ENCODE results near the gene NVL. TPM values are rescaled to one million over a fixed set of nuclear protein-coding genes. Genes with fewer than 3 reads are reported as not detected.

NVL gene
- polyA plus RNA-seq, 2 of the 4 experiments (the other 2 are of a cell fraction): 22.3 to 28.6 TPM

DNA sequence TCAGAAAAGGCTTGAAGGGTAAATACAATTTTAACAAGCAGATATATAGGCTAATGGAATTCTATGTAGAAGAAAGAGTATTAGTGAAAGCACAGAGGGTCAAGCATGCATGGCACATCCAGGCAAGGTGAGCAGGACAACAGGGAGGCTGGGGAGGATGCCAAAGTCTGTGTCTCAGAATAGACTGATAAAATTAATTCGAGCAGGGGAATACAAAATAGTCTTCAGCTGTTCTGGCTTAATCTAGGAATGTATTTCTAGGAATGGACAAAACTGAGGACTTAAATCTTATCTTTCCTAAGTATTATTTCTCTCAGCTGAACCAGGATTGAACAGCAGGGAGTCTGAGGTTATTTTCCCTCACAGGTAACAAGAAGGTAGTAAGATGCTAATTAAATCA, 35.2 kb downstream of the NVL start:
- Histone ChIP-seq H3K4me3 (no peak overlapping the region), H3K27ac (no peak overlapping the region), H3K9me3 (no peaks in the 10 kb centered on the region), H3K4me1 (no peaks in the 10 kb centered on the region; the same call in 2 of the 3 replicates), H3K4me2 (no peak overlapping the region)
- TF ChIP-seq ESRRA (IDR thresholded peaks at IDR 0.05; ENCODE audit: borderline replicate concordance, low read length): no peak
- TF ChIP-seq RFX5 (IDR thresholded peaks at IDR 0.05): no peak
- TF ChIP-seq TFCP2L1 (CRISPR knock-in tag; IDR thresholded peaks at IDR 0.05): no peak
- no peak for TF ChIP-seq PHF8 (IDR thresholded peaks at IDR 0.05; ENCODE audit: borderline replicate concordance, low read depth)
- no peak for TF ChIP-seq EHMT2 (IDR thresholded peaks at IDR 0.05; ENCODE audit: low read depth)
- no peak for TF ChIP-seq HOXA7 (CRISPR knock-in tag; IDR thresholded peaks at IDR 0.05)
- no peak for TF ChIP-seq POLR2AphosphoS2 (conservative IDR thresholded peaks at IDR 0.05; ENCODE audit: low read length)
- POLR2A ChIA-PET: no interaction called here
- no peak for ATAC-seq
- no peak for FAIRE-seq
- 87% methylated on average over 1 of the region's 1 CpG for WGBS (ENCODE audit: missing lambda C conversion rate)
- CTCF ChIA-PET: interaction anchor here (0.6 kb wide), 1 partner anchor 11 kb away, joined by 4 read pairs; no protein-coding TSS in a partner anchor
- DNase-seq (ENCODE audit: low read depth in 1 of 2, low spot score in 1 of 2): no peak

DNA sequence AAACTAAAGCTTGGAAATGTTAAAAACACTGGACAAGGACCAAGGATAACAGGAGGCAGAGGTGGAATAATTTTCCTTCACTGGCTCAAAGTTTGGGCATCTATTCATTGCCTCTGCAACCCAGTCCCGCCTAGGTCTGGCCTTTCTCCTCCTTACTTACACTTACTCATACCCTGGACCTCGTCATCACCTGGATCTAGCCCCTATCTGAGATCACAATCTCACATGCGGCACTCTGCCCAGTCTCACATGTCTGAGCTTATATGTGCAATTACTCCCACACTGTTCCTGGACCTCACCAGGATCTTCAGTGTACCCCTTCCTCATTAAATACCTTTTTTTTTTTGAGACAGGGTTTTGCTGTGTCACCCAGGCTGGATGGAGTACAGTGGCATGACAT, 37.6 kb downstream of the NVL start:
- Histone ChIP-seq H3K4me2 (no peak overlapping the region), H3K9me3 (no peaks in the 10 kb centered on the region), H3K4me1 (no peaks in the 10 kb centered on the region), H3K27ac (no peak overlapping the region), H3K4me3 (no peak overlapping the region)
- no peak for FAIRE-seq
- ChIA-PET CTCF (interaction anchor here (0.8 kb wide), 1 partner anchor 140 kb away, joined by 3 read pairs; no protein-coding TSS in a partner anchor), POLR2A (no interaction called here)
- no peak for ATAC-seq
- 90% methylated on average over 3 of the region's 3 CpGs for WGBS (ENCODE audit: missing lambda C conversion rate)
- DNase-seq (ENCODE audit: low read depth in 1 of 2, low spot score in 1 of 2): no peak
- TF ChIP-seq EHF (CRISPR knock-in tag; IDR thresholded peaks at IDR 0.05): no peak
- no peak for TF ChIP-seq HOXB13 (CRISPR knock-in tag; IDR thresholded peaks at IDR 0.05; ENCODE audit: low read depth)

DNA sequence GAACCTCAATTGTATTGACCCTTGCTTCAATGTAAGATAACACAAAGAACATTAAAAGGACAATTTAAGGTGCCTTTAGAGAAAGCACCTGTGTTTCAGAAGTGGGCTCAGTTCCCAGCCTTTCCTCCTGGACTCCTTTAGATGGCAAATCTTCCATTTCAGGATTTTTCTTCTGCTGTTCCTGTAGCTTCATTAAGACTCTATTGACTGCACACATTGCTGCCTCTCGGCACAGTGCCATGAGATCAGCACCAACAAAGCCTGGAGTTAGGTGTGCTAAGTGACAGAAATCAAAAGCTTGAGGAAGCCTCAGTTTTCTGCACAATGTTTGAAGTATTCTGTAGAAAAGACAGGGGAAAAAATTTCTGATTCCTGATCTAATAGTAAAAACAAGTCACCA, 40.6 kb downstream of the NVL start:
- TF ChIP-seq POLR2A (IDR thresholded peaks at IDR 0.05; ENCODE audit: low read length): no peak
- no peak overlapping the region for H3K4me3 ChIP-seq
- WGBS (ENCODE audit: missing lambda C conversion rate): 95% methylated on average over 1 of the region's 1 CpG
- FAIRE-seq (no peak), DNase-seq (ENCODE audit: low read depth in 1 of 2, low spot score in 1 of 2) (no peak), ATAC-seq (no peak)
- no peaks in the 10 kb centered on the region for H3K4me1 ChIP-seq
- H3K9me3 ChIP-seq: no peaks in the 10 kb centered on the region
- no peak overlapping the region for H3K27ac ChIP-seq
- ChIA-PET CTCF (no interaction called here), POLR2A (no interaction called here)
- no peak overlapping the region for H3K4me2 ChIP-seq

- 95% methylated on average over 2 of the region's 2 CpGs for WGBS (ENCODE audit: missing lambda C conversion rate)
- H3K4me1 ChIP-seq: no peaks in the 10 kb centered on the region
- CTCF ChIA-PET: interaction anchor here (0.7 kb wide), 1 partner anchor 604 kb away, joined by 3 read pairs; no protein-coding TSS in a partner anchor
- POLR2A ChIA-PET: no interaction called here
- no peak for DNase-seq (ENCODE audit: low read depth in 1 of 2, low spot score in 1 of 2)
- H3K4me2 ChIP-seq: no peak overlapping the region
- H3K9me3 ChIP-seq: no peaks in the 10 kb centered on the region
- ATAC-seq: no peak
- FAIRE-seq: no peak
- no peak for TF ChIP-seq GATA3 (IDR thresholded peaks at IDR 0.05; ENCODE audit: borderline replicate concordance)
- no peak for TF ChIP-seq TFCP2L1 (CRISPR knock-in tag; IDR thresholded peaks at IDR 0.05)
- no peak for TF ChIP-seq RAD21 (conservative IDR thresholded peaks at IDR 0.05 in 1 of 2, IDR thresholded peaks at IDR 0.05 in 1 of 2)
- H3K4me3 ChIP-seq: no peak overlapping the region
- H3K27ac ChIP-seq: no peak overlapping the region
Measured at GRCh38 chr1:224287714-224288113, 42.3 kb downstream of the NVL start.

DNA sequence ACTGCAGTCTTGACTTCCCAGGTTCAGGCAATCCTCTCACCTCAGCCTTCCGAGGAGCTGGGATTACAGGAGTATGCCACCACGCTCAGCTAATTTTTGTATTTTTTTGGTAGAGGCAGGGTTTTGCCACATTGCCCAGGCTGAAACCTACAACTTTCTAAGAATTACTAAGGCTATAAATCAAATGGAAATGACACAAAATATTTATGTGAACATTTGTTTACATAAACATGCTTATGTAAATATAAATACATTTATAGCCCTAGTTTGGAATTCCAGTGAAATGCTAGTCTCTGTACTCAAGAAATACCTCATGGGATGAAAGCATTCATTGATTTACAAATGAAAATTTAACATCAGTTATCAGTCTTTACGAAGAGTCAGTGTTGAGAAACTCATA, 47.8 kb downstream of the NVL start:
- CTCF ChIA-PET: interaction anchor here (0.7 kb wide), 1 partner anchor 1012 kb away, joined by 4 read pairs; no protein-coding TSS in a partner anchor
- 95% methylated on average over 3 of the region's 3 CpGs for WGBS (ENCODE audit: missing lambda C conversion rate)
- ATAC-seq (no peak), FAIRE-seq (no peak), DNase-seq (ENCODE audit: low read depth in 1 of 2, low spot score in 1 of 2) (no peak)
- POLR2A ChIA-PET: no interaction called here
- no peak overlapping the region for H3K4me3 ChIP-seq
- H3K27ac ChIP-seq: no peak overlapping the region
- no peak for TF ChIP-seq FOXS1 (CRISPR knock-in tag; IDR thresholded peaks at IDR 0.05)
- no peak for TF ChIP-seq RARB (CRISPR knock-in tag; IDR thresholded peaks at IDR 0.05)
- no peaks in the 10 kb centered on the region for H3K9me3 ChIP-seq
- H3K4me2 ChIP-seq: no peak overlapping the region
- H3K4me1 ChIP-seq: no peaks in the 10 kb centered on the region

GRCh38 chr1:224276771-224277487, 53.0 kb downstream of the NVL start:
- ChIA-PET CTCF (no interaction called here), POLR2A (no interaction called here)
- H3K4me2 ChIP-seq: no peak overlapping the region
- DNase-seq (ENCODE audit: low read depth in 1 of 2, low spot score in 1 of 2): no peak
- no peaks in the 10 kb centered on the region for H3K4me1 ChIP-seq
- no peak for FAIRE-seq
- TF ChIP-seq KDM1A (IDR thresholded peaks at IDR 0.05; ENCODE audit: low read depth): no peak
- no peak for TF ChIP-seq POLR2AphosphoS2 (conservative IDR thresholded peaks at IDR 0.05; ENCODE audit: low read length)
- TF ChIP-seq HOXA7 (CRISPR knock-in tag; IDR thresholded peaks at IDR 0.05): no peak
- TF ChIP-seq POLR2A (IDR thresholded peaks at IDR 0.05; ENCODE audit: low read length): no peak
- no peak for TF ChIP-seq NFE2L2 (conservative IDR thresholded peaks at IDR 0.05; ENCODE audit: low read length)
- no peak for TF ChIP-seq BCL3 (IDR thresholded peaks at IDR 0.05)
- no peak for TF ChIP-seq FOXS1 (CRISPR knock-in tag; IDR thresholded peaks at IDR 0.05)
- TF ChIP-seq EHF (CRISPR knock-in tag; IDR thresholded peaks at IDR 0.05): no peak
- TF ChIP-seq, protein P1, sequence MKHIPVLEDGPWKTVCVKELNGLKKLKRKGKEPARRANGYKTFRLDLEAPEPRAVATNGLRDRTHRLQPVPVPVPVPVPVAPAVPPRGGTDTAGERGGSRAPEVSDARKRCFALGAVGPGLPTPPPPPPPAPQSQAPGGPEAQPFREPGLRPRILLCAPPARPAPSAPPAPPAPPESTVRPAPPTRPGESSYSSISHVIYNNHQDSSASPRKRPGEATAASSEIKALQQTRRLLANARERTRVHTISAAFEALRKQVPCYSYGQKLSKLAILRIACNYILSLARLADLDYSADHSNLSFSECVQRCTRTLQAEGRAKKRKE (CRISPR knock-in tag; IDR thresholded peaks at IDR 0.05; ENCODE audit: low read depth): no peak
- TF ChIP-seq RNF2 (IDR thresholded peaks at IDR 0.05; ENCODE audit: borderline replicate concordance, low read depth): no peak
- TF ChIP-seq JUN (IDR thresholded peaks at IDR 0.05): no peak
- H3K27ac ChIP-seq: no peak overlapping the region
- no peak overlapping the region for H3K4me3 ChIP-seq
- no peak for ATAC-seq
- 60% methylated on average over 3 of the region's 3 CpGs for WGBS (ENCODE audit: missing lambda C conversion rate)
- no peaks in the 10 kb centered on the region for H3K9me3 ChIP-seq

Data from A549 (cell line).